Fibroblast of lung (primary cell): ENCODE measurements around the gene FAM13C.

Experiments
- CTCF ChIP-seq, 2 donors: IDR thresholded peaks in 1 of 2; conservative IDR thresholded peaks in 1 of 2; 1 replicate in 1 of 2; 2 replicates in 1 of 2; pipeline ENCODE4 v1.5.1; 2011 to 2012; ENCODE audit warnings: low read length in 2 of 2, control low read depth in 1 of 2, inconsistent platforms in 1 of 2, low read depth in 1 of 2, mild to moderate bottlenecking in 1 of 2
- EZH2 ChIP-seq: IDR thresholded peaks from 2 replicates; pipeline ENCODE4 v1.5.1; 2012; ENCODE audit warnings: low read length, control low read depth, mild to moderate bottlenecking; ENCODE audit errors: missing control alignments

GRCh38 chr10:59300386-59300785 is 62.0 kb downstream of the FAM13C start:
- TF ChIP-seq CTCF (conservative IDR thresholded peaks at IDR 0.05 in 1 of 2, IDR thresholded peaks at IDR 0.05 in 1 of 2; ENCODE audit: low read depth in 1 of 2, low read length in 2 of 2) = no peak
- TF ChIP-seq EZH2 = no peak
